Left ventricle myocardium superior (tissue), 1 donor: ENCODE data around the gene LATS2. TPM values are rescaled to one million over a fixed set of nuclear protein-coding genes. Genes with fewer than 3 reads are reported as not detected.
A peak's percentile ranks its signal among the peaks of the same experiment; 100 is the strongest.

Experiments
- ATAC-seq: fragments of 200-7000 bp; cut with Tn5 transposase; one replicate; pipeline ENCODE4 v1.9.1; 2020; ENCODE audit warnings: mild to moderate bottlenecking, moderate library complexity
- DNase-seq: peaks from one replicate; pipeline ENCODE4 v3.0.0-alpha.2; 2020
- intact Hi-C: fragments of 100-400 bp; cut with micrococcal nuclease; formaldehyde crosslinking; loops from one replicate; pipeline ENCODE4 v1.11.0; 2022
- total RNA-seq: library from RNA; stranded (reverse); fragmentation: NEBNext Ultra II Directional; extraction: Animal tissue kit (Norgen Biotek cat#: 25700); gene quantifications from one replicate; pipeline ENCODE4 v1.2.1, GENCODE V29; 2021
- donor health status: DM: no; HTN: yes; CAD: no; lungs with severe emphysema.

The LATS2 gene
- total RNA-seq, 1 donor from 2014 or later = 25.1 TPM

- no peak for ATAC-seq
- no peak for DNase-seq
- intact Hi-C loops = no loop called here
Observed at GRCh38 chr13:21025539-21025938, 35.8 kb downstream of the LATS2 start.

- intact Hi-C loops = no loop called here
- DNase-seq = no peak
- ATAC-seq = no peak
Observed at GRCh38 chr13:21022056-21022979, 39.1 kb downstream of the LATS2 start.

GRCh38 chr13:21020581-21020980 is 40.8 kb downstream of the LATS2 start:
- intact Hi-C loops = no loop called here
- DNase-seq = no peak
- ATAC-seq = peak; percentile 61

GRCh38 chr13:21020176-21020575 is 41.2 kb downstream of the LATS2 start:
- peak; percentile 17 for ATAC-seq
- intact Hi-C loops = no loop called here
- no peak for DNase-seq

DNA sequence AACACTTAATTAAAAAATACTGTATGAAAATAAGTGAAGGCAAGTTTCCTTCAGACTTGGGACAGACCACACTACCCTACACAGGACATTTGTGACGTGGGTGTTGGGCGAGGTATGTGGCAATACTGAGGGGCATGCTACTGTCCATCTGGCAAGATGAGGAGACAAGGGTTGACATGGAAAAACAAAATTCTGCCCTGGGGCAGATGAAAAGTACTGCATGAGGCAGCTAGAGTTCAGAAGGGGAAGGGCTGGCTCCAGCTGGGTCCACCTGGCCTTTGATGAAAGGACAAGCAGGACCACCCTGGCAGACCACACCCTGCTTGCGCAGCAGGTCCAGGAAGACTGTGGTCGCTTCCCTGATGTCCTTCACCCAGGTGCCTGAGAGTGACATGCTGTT is 43.2 kb downstream of the LATS2 start:
- peak; percentile 20 for DNase-seq
- intact Hi-C loops = no loop called here
- no peak for ATAC-seq

GRCh38 chr13:21016487-21016886 is 44.9 kb downstream of the LATS2 start:
- intact Hi-C loops = no loop called here
- no peak for DNase-seq

DNA sequence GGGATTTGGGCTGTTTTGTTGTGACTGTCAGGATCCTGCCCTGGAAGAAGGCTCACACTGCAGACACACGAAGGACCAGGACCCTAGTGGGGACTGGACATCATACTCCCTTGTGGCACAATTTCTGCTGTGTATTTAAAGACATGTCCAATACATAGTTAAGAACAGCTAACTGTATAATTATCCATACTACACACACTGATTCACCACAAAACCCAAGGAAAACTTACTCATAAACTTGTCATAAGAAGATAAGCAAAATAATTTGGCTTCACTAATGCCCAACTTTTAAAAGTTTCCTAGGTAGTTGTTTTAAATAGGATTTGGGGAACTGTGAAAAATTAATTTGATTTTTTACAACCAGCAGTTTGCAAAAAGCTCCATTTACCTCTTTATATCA is 46.1 kb downstream of the LATS2 start:
- ATAC-seq (no peak), DNase-seq (no peak)
- intact Hi-C loops = no loop called here

More at GRCh38 chr13:21016487-21016886, 44.9 kb downstream of the LATS2 start:
- ATAC-seq = no peak

- peak; percentile 81 for DNase-seq
- intact Hi-C loops = no loop called here
- ATAC-seq = peak; percentile 77
Observed at GRCh38 chr13:21014502-21015170, 46.8 kb downstream of the LATS2 start.

- no peak for DNase-seq
- ATAC-seq = no peak
- intact Hi-C loops = no loop called here
Observed at GRCh38 chr13:21014139-21014501, 47.3 kb downstream of the LATS2 start.

DNA sequence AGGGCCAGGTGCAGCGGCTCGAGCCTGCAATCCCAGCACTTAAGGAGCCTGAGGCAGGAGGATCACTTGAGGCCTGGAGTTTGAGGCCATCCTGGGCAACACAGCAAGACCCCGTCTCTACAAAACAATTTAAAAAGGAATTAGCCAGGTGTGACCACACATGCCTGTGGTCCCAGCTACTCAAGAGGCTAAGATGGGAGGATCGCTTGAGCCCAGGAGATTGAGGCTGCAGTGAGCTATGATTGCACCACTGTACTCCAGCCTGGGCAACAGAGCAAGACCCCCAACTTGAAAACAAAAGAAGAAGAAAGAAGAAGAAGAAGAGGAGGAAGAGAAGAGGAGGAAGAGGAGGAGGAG is 47.7 kb downstream of the LATS2 start:
- ATAC-seq = no peak
- intact Hi-C loops = no loop called here

DNA sequence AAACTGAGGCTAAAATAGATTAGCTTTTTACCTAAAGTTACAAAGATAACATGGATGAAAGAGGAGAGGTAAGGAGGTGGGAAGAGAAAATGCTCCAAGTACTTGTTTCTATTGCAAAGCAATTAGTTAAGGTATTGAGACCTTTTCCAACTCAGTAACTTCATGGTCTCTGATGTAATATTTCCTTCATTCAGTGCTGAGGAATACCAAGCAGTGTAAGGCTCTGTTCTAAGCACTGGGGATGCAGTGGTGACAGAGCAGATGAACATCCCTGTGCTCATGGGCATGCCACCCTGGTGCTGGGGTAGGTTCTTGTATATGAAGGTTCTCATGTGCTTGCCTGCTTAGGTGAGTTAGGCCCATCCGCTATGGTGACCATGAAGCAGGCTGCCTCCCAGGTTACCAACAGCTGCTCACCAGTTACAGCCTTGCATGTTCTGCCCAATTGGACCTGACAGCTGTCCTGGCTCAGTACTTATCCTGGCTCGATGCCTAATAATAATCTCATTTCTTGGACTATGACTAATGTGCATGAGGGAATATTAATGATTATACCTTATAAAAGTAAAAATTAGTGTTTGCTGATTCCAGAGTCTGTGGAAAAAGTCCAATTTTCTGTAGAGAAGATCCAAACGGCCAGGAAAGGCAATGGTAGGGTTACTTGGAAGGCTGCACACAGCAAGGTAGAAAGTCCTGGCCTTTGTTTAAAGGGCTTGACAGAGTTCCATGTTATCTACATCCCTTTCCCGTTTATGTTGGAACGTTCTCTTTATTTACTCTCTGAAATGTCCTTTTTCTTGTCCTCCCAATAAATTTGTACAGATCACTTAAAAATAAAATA is 48.3 kb downstream of the LATS2 start:
- peak; percentile 30 for DNase-seq
- intact Hi-C loops = no loop called here
- ATAC-seq = peak; percentile 67

More for the DNA sequence above, 47.7 kb downstream of the LATS2 start:
- no peak for DNase-seq

GRCh38 chr13:21012211-21012610 is 49.2 kb downstream of the LATS2 start:
- DNase-seq = no peak
- intact Hi-C loops = no loop called here
- no peak for ATAC-seq

DNA sequence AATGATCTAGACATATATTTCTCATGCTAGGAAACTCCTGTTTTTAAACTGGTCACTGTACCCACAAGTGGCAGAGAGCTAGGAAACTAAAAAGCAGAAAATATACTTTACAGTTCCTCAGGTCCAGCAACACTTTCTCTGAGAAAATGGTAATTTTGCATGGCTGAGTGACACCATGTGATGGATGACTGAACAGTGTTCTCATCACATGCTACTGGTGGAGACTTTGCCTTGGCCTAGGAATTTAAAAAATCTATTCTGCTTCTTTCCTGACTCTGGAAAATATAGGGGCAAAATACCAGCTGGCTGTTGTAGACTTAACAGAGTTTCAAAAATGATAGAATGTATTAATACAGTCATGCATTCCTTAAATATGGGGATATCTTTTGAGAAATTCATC is 50.0 kb downstream of the LATS2 start:
- no peak for ATAC-seq
- intact Hi-C loops = no loop called here
- no peak for DNase-seq

GRCh38 chr13:21010621-21011020 is 50.8 kb downstream of the LATS2 start:
- ATAC-seq (no peak), DNase-seq (no peak)
- intact Hi-C loops = no loop called here

- DNase-seq (no peak), ATAC-seq (no peak)
- intact Hi-C loops = no loop called here
Observed at GRCh38 chr13:21009036-21009435, 52.4 kb downstream of the LATS2 start.

DNA sequence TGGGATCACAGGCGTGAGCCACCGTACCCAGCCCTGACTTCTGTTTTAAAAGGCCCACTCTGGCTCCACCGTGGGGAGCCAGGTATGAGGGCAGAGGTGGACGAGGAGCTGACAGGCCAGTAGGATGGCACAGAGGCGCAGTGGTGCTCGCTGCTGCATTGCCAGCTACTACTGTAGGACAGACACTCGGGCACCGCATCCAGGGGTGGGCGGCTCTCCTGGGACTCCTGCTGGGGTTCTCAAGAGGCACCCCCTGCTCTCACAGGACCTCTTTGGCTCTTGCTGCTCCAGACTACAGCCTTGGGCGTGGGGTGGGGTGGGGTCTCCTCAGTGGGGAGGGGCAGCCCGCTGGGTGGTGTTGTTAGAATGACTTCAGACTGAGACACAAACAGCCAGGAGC is 53.4 kb downstream of the LATS2 start:
- intact Hi-C loops = no loop called here
- DNase-seq = no peak
- no peak for ATAC-seq

DNA sequence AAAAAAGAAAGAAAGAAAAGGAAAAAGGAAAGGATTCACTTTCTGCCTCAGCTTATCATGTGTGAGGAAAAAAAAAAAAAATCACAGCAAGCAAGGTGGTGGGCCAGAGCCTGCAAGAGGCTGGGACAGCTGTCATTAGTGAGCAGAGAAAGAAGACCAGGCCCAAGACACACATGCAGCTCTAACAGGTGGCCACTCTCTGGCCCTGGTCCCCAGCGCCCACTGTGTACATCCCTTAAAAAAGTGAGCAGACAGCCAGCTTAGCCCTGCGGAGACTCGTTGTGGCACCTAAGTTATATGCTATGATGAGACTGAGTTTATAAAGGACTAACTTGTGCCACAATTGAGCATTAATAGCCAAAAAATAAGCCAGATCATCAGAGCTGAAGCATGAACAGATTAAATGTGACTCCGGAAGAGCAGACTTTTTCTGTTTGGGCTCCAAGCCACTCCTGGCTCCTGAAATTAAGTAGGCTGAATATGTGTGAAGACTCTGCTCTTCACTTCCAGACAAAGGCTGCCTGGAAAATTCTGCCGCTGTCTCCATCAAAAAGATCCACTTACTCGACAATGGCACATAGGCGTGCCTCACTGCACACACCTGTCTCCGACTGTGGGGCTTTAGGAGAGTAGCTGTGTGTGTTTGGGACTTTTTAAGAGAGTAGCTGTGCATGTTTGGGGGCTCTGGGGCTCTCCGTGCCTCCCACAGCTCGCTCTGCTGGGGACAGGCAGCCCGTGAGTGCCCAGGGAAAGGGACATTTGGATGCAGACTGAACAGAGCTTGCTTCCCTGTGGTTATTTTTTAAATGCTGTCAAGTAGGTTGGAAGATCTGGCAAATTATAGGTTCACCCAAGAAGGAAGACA is 55.0 kb downstream of the LATS2 start:
- intact Hi-C loops = no loop called here
- ATAC-seq (peak; percentile 58), DNase-seq (no peak)

DNA sequence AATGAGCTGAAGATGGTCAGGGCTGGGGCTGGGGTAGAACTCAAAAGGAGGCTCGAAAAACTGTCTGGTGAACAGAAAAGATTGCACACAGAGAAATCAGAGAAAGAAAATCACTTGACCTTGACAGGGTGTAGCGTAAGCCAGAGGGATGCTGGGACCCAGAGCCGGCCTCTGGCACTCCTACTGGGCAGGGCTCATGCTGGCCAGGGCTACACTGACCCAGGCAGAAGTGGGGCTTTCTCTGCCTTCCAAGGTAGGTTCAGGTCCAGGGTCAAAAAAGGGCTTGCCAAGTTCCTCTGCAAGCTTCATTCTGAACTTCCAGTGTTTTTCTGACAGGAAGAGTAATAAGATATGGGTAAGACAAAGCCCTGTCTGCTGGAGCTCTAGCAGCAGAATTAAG is 56.2 kb downstream of the LATS2 start:
- intact Hi-C loops = no loop called here
- peak; percentile 44 for ATAC-seq

GRCh38 chr13:21001471-21001870 is 59.9 kb downstream of the LATS2 start:
- ATAC-seq (no peak), DNase-seq (no peak)
- intact Hi-C loops = no loop called here

More for the DNA sequence above, 56.2 kb downstream of the LATS2 start:
- no peak for DNase-seq
